H1 (cell line): ENCODE results near the gene CNIH1. TPM values are rescaled to one million over a fixed set of nuclear protein-coding genes. Genes with fewer than 3 reads are reported as not detected.

Experiments
- CTCF ChIA-PET: fragments of 300-600 bp; sonication (Branson Sonifier 250); formaldehyde crosslinking; loops from one replicate; lab custom pipeline; 2021; ENCODE audit not compliant: partially characterized antibody; lab: Charles Lee
- POLR2A ChIA-PET: fragments of 300-600 bp; sonication (Branson Sonifier 250); formaldehyde crosslinking; loops from one replicate; lab custom pipeline; 2021; ENCODE audit warnings: inconsistent platforms; ENCODE audit not compliant: partially characterized antibody; lab: Charles Lee
- DNase-seq, 2 experiments: peaks; one replicate each; pipeline versions ENCODE4 v3.0.0 to v3.0.0-alpha.2; 2010 to 2022; ENCODE audit warnings: low spot score in 2 of 2, low read depth in 1 of 2, mixed read lengths in 1 of 2
- FAIRE-seq: peaks from 2 replicates; lab custom pipeline; 2011; peaks lifted over from hg19 to GRCh38; lab: Jason Lieb, UNC
- H2AFZ ChIP-seq: 2 replicates; pipeline ENCODE4 v1.8.1; 2012; ENCODE audit warnings: low read length, inconsistent platforms
- H2AK5ac ChIP-seq: 2 replicates; pipeline ENCODE4 v1.6.1; 2013; ENCODE audit warnings: low read depth, low read length
- H2BK120ac ChIP-seq: replicated peaks from 2 replicates; pipeline ENCODE3; 2013; ENCODE audit warnings: low read depth, low read length, inconsistent platforms
- H2BK12ac ChIP-seq: 2 replicates; pipeline ENCODE4 v1.6.1; 2013; ENCODE audit warnings: low read depth, low read length
- H2BK15ac ChIP-seq: 2 replicates; pipeline ENCODE4 v1.6.1; 2013; ENCODE audit warnings: low read length
- H2BK20ac ChIP-seq: 2 replicates; pipeline ENCODE4 v1.6.1; 2013; ENCODE audit warnings: low read length
- H2BK5ac ChIP-seq: 2 replicates; pipeline ENCODE4 v1.6.1; 2013; ENCODE audit warnings: low read depth, low read length
- H3K14ac ChIP-seq: 2 replicates; pipeline ENCODE4 v1.6.1; 2013; ENCODE audit warnings: inconsistent platforms; ENCODE audit not compliant: insufficient read length
- H3K18ac ChIP-seq: 2 replicates; pipeline ENCODE4 v1.6.1; 2013; ENCODE audit warnings: low read length; ENCODE audit errors: extremely low read depth
- H3K23ac ChIP-seq: 2 replicates; pipeline ENCODE4 v1.6.1; 2013; ENCODE audit warnings: inconsistent platforms; ENCODE audit not compliant: insufficient read length
- H3K23me2 ChIP-seq: 2 replicates; pipeline ENCODE4 v1.6.1; 2013; ENCODE audit warnings: low read depth, low read length
- H3K27ac ChIP-seq: 2 replicates; pipeline ENCODE4 v1.6.1; 2011; ENCODE audit warnings: low read depth, low read length, inconsistent platforms
- H3K27me3 ChIP-seq, 4 experiments: replicated peaks in 1 of 4; 1 replicate in 1 of 4; 2 replicates in 3 of 4; pipeline versions ENCODE4 v1.6.1 to v1.8.1; 2011 to 2013; ENCODE audit warnings: low read length in 3 of 4, mild to moderate bottlenecking in 3 of 4, inconsistent platforms in 2 of 4, mixed read lengths in 2 of 4, moderate library complexity in 1 of 4; ENCODE audit not compliant: control insufficient read depth in 3 of 4, insufficient read depth in 3 of 4; ENCODE audit errors: extremely low read depth in 1 of 4
- H3K36me3 ChIP-seq, 4 experiments: 2 replicates each; pipeline versions ENCODE4 v1.6.1 to v1.8.1; 2011 to 2013; ENCODE audit warnings: mild to moderate bottlenecking in 4 of 4, low read length in 3 of 4, moderate library complexity in 2 of 4, control low read depth in 1 of 4, inconsistent platforms in 1 of 4; ENCODE audit not compliant: insufficient read depth in 4 of 4, control insufficient read depth in 2 of 4
- H3K4ac ChIP-seq: replicated peaks from 2 replicates; pipeline ENCODE3; 2013; ENCODE audit warnings: low read length, low read depth, mixed read lengths, inconsistent platforms; ENCODE audit not compliant: insufficient read length
- H3K4me1 ChIP-seq, 4 experiments: replicated peaks in 1 of 4; 1 replicate in 1 of 4; 2 replicates in 3 of 4; pipeline versions ENCODE4 v1.6.1 to v1.8.1; 2011 to 2013; ENCODE audit warnings: low read length in 3 of 4, inconsistent platforms in 2 of 4, mixed read lengths in 1 of 4; ENCODE audit not compliant: insufficient read depth in 4 of 4, control insufficient read depth in 3 of 4
- H3K4me2 ChIP-seq, 2 experiments: 2 replicates each; pipeline versions ENCODE4 v1.6.1 to v1.8.1; 2011 to 2013; ENCODE audit warnings: low read depth in 2 of 2, low read length in 2 of 2, control low read depth in 1 of 2, inconsistent platforms in 1 of 2, mild to moderate bottlenecking in 1 of 2; ENCODE audit not compliant: insufficient read depth in 1 of 2
- H3K4me3 ChIP-seq, 4 experiments: fragments of 200-600, 300-600 bp in 1 of 4; sonication (generic), shearing (Covaris generic), sonication (Bioruptor Twin) in 1 of 4; 2 replicates each; pipeline versions ENCODE4 v1.5.1 to v1.8.1; 2011 to 2016; ENCODE audit warnings: low read length in 4 of 4, low read depth in 3 of 4, control low read depth in 2 of 4, inconsistent platforms in 2 of 4, mild to moderate bottlenecking in 2 of 4, mixed read lengths in 1 of 4, moderate library complexity in 1 of 4; ENCODE audit not compliant: insufficient read depth in 2 of 4; ENCODE audit errors: extremely low read depth in 1 of 4
- H3K56ac ChIP-seq: replicated peaks from 2 replicates; pipeline ENCODE3; 2013; ENCODE audit warnings: low read depth, mild to moderate bottlenecking, mixed read lengths, low read length, inconsistent platforms; ENCODE audit not compliant: insufficient read length
- H3K79me1 ChIP-seq: 2 replicates; pipeline ENCODE4 v1.6.1; 2013; ENCODE audit warnings: low read depth, low read length, control low read depth
- H3K79me2 ChIP-seq, 2 experiments: 2 replicates each; pipeline versions ENCODE4 v1.6.1 to v1.8.1; 2012 to 2013; ENCODE audit warnings: low read length in 2 of 2, mild to moderate bottlenecking in 2 of 2, inconsistent platforms in 1 of 2; ENCODE audit not compliant: insufficient read depth in 2 of 2, control insufficient read depth in 1 of 2
- H3K9ac ChIP-seq, 4 experiments: replicated peaks in 1 of 4; 1 replicate in 1 of 4; 2 replicates in 3 of 4; pipeline versions ENCODE4 v1.6.1 to v1.8.1; 2011 to 2013; ENCODE audit warnings: low read depth in 3 of 4, low read length in 3 of 4, control low read depth in 2 of 4, mild to moderate bottlenecking in 2 of 4, moderate library complexity in 2 of 4, inconsistent platforms in 1 of 4; ENCODE audit errors: extremely low read depth in 1 of 4
- H3K9me3 ChIP-seq, 2 experiments: 2 replicates each; pipeline versions ENCODE4 v1.6.1 to v1.8.1; 2012 to 2013; ENCODE audit warnings: mild to moderate bottlenecking in 2 of 2, moderate library complexity in 2 of 2, control low read depth in 1 of 2, inconsistent platforms in 1 of 2, low read depth in 1 of 2, low read length in 1 of 2, mixed read lengths in 1 of 2; ENCODE audit not compliant: insufficient read depth in 2 of 2
- H4K20me1 ChIP-seq, 2 experiments: replicated peaks in 1 of 2; 2 replicates each; pipeline versions ENCODE3 to v1.8.1; 2011 to 2013; ENCODE audit warnings: inconsistent platforms in 2 of 2, low read length in 2 of 2, mild to moderate bottlenecking in 1 of 2; ENCODE audit not compliant: insufficient read depth in 2 of 2, control insufficient read depth in 1 of 2
- H4K5ac ChIP-seq: 2 replicates; pipeline ENCODE4 v1.6.1; 2013; ENCODE audit warnings: low read length, low read depth, mixed read lengths, inconsistent platforms; ENCODE audit not compliant: insufficient read length
- H4K8ac ChIP-seq: 2 replicates; pipeline ENCODE4 v1.8.0; 2013; ENCODE audit warnings: mild to moderate bottlenecking, moderate library complexity, low read length, inconsistent platforms; ENCODE audit not compliant: insufficient read depth; ENCODE audit errors: extremely low read depth
- H4K91ac ChIP-seq: replicated peaks from 2 replicates; pipeline ENCODE3; 2013; ENCODE audit warnings: low read length, mixed read lengths, inconsistent platforms; ENCODE audit not compliant: insufficient read length
- BCL11A ChIP-seq, 2 experiments: IDR thresholded peaks; one replicate each; pipeline ENCODE4 v1.6.1; 2011; ENCODE audit warnings: low read depth in 2 of 2, low read length in 2 of 2, mild to moderate bottlenecking in 2 of 2
- BRCA1 ChIP-seq: IDR thresholded peaks from 2 replicates; pipeline ENCODE4 v1.6.1; 2012; ENCODE audit warnings: low read depth, low read length, improper control_type of control experiment
- CBX8 ChIP-seq: fragments of 300-800, 300-1000 bp; sonication (generic); IDR thresholded peaks from 2 replicates; pipeline ENCODE4 v1.7.1; 2016; ENCODE audit warnings: low read depth, low read length, borderline replicate concordance
- CHD1 ChIP-seq: IDR thresholded peaks from 2 replicates; pipeline ENCODE4 v1.6.1; 2012; ENCODE audit warnings: low read depth, low read length, improper control_type of control experiment
- CTBP2 ChIP-seq: IDR thresholded peaks from 2 replicates; pipeline ENCODE4 v1.7.0; 2011; ENCODE audit warnings: borderline replicate concordance, mild to moderate bottlenecking, moderate library complexity, mixed read lengths, low read length; ENCODE audit not compliant: insufficient read depth, insufficient read length
- EGR1 ChIP-seq: IDR thresholded peaks from 2 replicates; pipeline ENCODE4 v1.6.1; 2011; ENCODE audit warnings: low read depth, low read length, borderline replicate concordance
- EZH2 ChIP-seq: fragments of 200-600 bp; sonication (generic); IDR thresholded peaks from 2 replicates; pipeline ENCODE4 v1.7.1; 2012; ENCODE audit warnings: low read depth, mild to moderate bottlenecking, moderate library complexity, low read length, inconsistent platforms; ENCODE audit not compliant: severe bottlenecking
- GABPA ChIP-seq: IDR thresholded peaks from 2 replicates; pipeline ENCODE4 v1.6.1; 2011; ENCODE audit warnings: mild to moderate bottlenecking, low read length, moderate library complexity, borderline replicate concordance; ENCODE audit not compliant: insufficient read depth
- GTF2F1 ChIP-seq: IDR thresholded peaks from 2 replicates; pipeline ENCODE4 v1.6.1; 2012; ENCODE audit warnings: low read depth, low read length, improper control_type of control experiment, borderline replicate concordance
- HDAC2 ChIP-seq, 2 experiments: fragments of 300-600 bp in 1 of 2; sonication (generic) in 1 of 2; IDR thresholded peaks; 2 replicates each; pipeline ENCODE4 v1.6.1; 2011 to 2012; ENCODE audit warnings: low read depth in 2 of 2, low read length in 2 of 2, mild to moderate bottlenecking in 2 of 2, moderate library complexity in 2 of 2, borderline replicate concordance in 1 of 2, inconsistent platforms in 1 of 2
- JUN ChIP-seq: IDR thresholded peaks from 2 replicates; pipeline ENCODE4 v1.6.1; 2011; ENCODE audit warnings: low read depth, mild to moderate bottlenecking, improper control_type of control experiment, low read length
- JUND ChIP-seq: IDR thresholded peaks from 2 replicates; pipeline ENCODE4 v1.6.1; 2011; ENCODE audit warnings: mild to moderate bottlenecking, improper control_type of control experiment, low read length
- KDM4A ChIP-seq: IDR thresholded peaks from one replicate; pipeline ENCODE4 v1.7.1; 2012; ENCODE audit warnings: low read depth, mild to moderate bottlenecking, moderate library complexity, low read length, inconsistent platforms; ENCODE audit not compliant: severe bottlenecking
- TAF7 ChIP-seq: optimal IDR thresholded peaks from 2 replicates; pipeline ENCODE3; 2011; ENCODE audit warnings: low read depth, mild to moderate bottlenecking, inconsistent platforms, low read length, moderate library complexity, borderline replicate concordance
- WGBS, 2 experiments: shearing (Covaris generic) in 1 of 2; methylation state at CpG; one replicate each; pipeline versions ENCODE4 v1.1.6 to v1.1.7; 2013 to 2015; ENCODE audit warnings: low lambda C conversion rate in 2 of 2, mixed read lengths in 2 of 2, inconsistent platforms in 1 of 2, low coverage in 1 of 2, missing lambda C conversion rate in 1 of 2; ENCODE audit not compliant: insufficient replicate concordance in 2 of 2, insufficient coverage in 1 of 2, insufficient read length in 1 of 2; ENCODE audit errors: extremely low coverage in 1 of 2, missing lambda C conversion rate in 1 of 2; 5-methylcytosine and 5-hydroxymethylcytosine counted together
- polyA plus RNA-seq, 7 experiments: library from polyadenylated mRNA; depleted of rRNA in 3 of 7; stranded (reverse) in 5 of 7; unstranded in 2 of 7; fragments of >200 nt in 5 of 7; fragments of 200-250 nt in 2 of 7; gene quantifications; 1 replicate in 5 of 7; 2 replicates in 1 of 7; 4 replicates in 1 of 7; pipeline versions ENCODE4 v1.2.1 to v1.2.3, GENCODE V29; 2011 to 2013; ENCODE audit warnings: missing spikeins in 2 of 7, mixed read lengths in 2 of 7
- total RNA-seq: library from RNA; stranded (reverse); fragmentation: NEBNext Ultra II Directional; extraction: Animal tissue kit (Norgen Biotek cat#: 25700); gene quantifications from 2 replicates; pipeline ENCODE4 v1.2.1, GENCODE V29; 2021

The CNIH1 gene
- total and polyA plus RNA-seq, 2 of the 8 experiments (the other 6 are each of a cell fraction or from before 2014, with no cell fraction given) = 119 to 333 TPM

DNA sequence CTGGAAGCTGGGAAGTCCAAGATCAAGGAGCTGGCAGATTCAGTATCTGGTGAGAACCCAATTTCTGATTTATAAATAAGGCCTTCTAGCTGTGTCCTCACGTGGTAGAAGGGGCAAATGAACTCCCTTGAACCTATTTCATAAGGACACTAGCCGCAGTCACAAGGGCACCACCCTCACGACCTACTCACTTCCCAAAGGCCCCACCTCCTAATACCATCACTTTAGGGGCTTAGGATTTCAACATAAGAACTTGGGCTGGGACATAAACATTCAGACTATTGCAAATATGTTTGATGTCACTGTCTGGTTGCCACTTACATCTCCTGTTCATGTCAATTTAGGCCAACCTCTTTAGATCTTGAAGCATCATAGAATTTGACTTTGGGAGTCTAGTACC is 10.8 kb upstream of the CNIH1 start:
- H3K23me2 ChIP-seq = no peaks in the 10 kb centered on the region
- no peak overlapping the region for H2BK12ac ChIP-seq
- H4K5ac ChIP-seq = no peak overlapping the region
- H3K4me1 ChIP-seq = no peaks in the 10 kb centered on the region
- no peaks in the 10 kb centered on the region for H3K79me1 ChIP-seq
- H3K56ac ChIP-seq = no peak overlapping the region
- H3K4me2 ChIP-seq = no peak overlapping the region
- no peaks in the 10 kb centered on the region for H3K79me2 ChIP-seq
- no peak overlapping the region for H3K4me3 ChIP-seq
- H2BK5ac ChIP-seq = no peak overlapping the region
- no peak overlapping the region for H3K23ac ChIP-seq
- H3K36me3 ChIP-seq = no peaks in the 10 kb centered on the region
- H3K9me3 ChIP-seq = no peaks in the 10 kb centered on the region
- no peak overlapping the region for H3K14ac ChIP-seq
- H4K8ac ChIP-seq = no peak overlapping the region
- no peak overlapping the region for H2AK5ac ChIP-seq
- no peaks in the 10 kb centered on the region for H4K20me1 ChIP-seq
- H3K9ac ChIP-seq = no peak overlapping the region
- no peak overlapping the region for H4K91ac ChIP-seq
- H3K4ac ChIP-seq = no peak overlapping the region
- 0 out of 2 replicates have a peak overlapping the region, but pooled peaks have one; percentile 7 for H2AFZ ChIP-seq
- POLR2A ChIA-PET = interaction anchor here (1.2 kb wide), 1 partner anchor 10 kb away, joined by 4 read pairs; no protein-coding TSS in a partner anchor
- CTCF ChIA-PET = interaction anchor here (0.6 to 1.1 kb wide), 3 partner anchors 11 to 322 kb away, joined by 3 to 5 read pairs (median 3); no protein-coding TSS in a partner anchor
- H3K18ac ChIP-seq = no peak overlapping the region
- no peak overlapping the region for H2BK15ac ChIP-seq
- WGBS, 2 experiments = 92% methylated on average over 3 of the region's 3 CpGs; no CpG with 5 or more reads in 1 of the 2 experiments
- no peak for DNase-seq
- H2BK120ac ChIP-seq = no peak overlapping the region
- H2BK20ac ChIP-seq = no peak overlapping the region
- no peak for FAIRE-seq
- H3K27me3 ChIP-seq = no peaks in the 10 kb centered on the region
- H3K27ac ChIP-seq = no peak overlapping the region
- TF ChIP-seq EGR1 (no peak), BRCA1 (no peak), GABPA (no peak), JUN (no peak), BCL11A (IDR thresholded peaks at IDR 0.05; ENCODE audit: low read depth in 2 of 2, low read length in 2 of 2) (no peak), GTF2F1 (no peak), KDM4A (no peak), EZH2 (no peak), TAF7 (no peak), JUND (no peak), CBX8 (no peak), CHD1 (no peak), CTBP2 (no peak), HDAC2 (IDR thresholded peaks at IDR 0.05; ENCODE audit: borderline replicate concordance in 1 of 2, low read depth in 2 of 2, low read length in 2 of 2) (no peak)
